GM23338 (cell line): ENCODE measurements around the gene CD58. TPM values are rescaled to one million over a fixed set of nuclear protein-coding genes. Genes with fewer than 3 reads are reported as not detected.

Source experiments
- ATAC-seq: fragments of 200-7000 bp; cut with Tn5 transposase; 3 replicates; pipeline ENCODE4 v1.9.1; 2020
- DNase-seq: peaks from one replicate; pipeline ENCODE4 v3.0.0-alpha.2; 2015; ENCODE audit warnings: low spot score
- H2AFZ ChIP-seq: fragments of 200-600 bp; sonication (generic); 2 replicates; pipeline ENCODE4 v1.8.0; 2016; ENCODE audit warnings: antibody characterized with exemption, mild to moderate bottlenecking, moderate library complexity
- H3F3A ChIP-seq: fragments of 200-600 bp; sonication (generic); replicated peaks from 2 replicates; pipeline ENCODE4 v1.8.0; 2017; ENCODE audit warnings: antibody characterized with exemption, mixed run types, low read depth
- H3K27ac ChIP-seq: fragments of 200-600 bp; sonication (generic); 2 replicates; pipeline ENCODE4 v1.6.1; 2016; ENCODE audit warnings: low read depth
- H3K27me3 ChIP-seq: fragments of 200-600 bp; sonication (generic); 2 replicates; pipeline ENCODE4 v1.8.0; 2016; ENCODE audit warnings: mild to moderate bottlenecking, mixed run types, moderate library complexity; ENCODE audit not compliant: insufficient read depth
- H3K36me3 ChIP-seq: fragments of 200-600 bp; sonication (generic); 2 replicates; pipeline ENCODE4 v1.8.0; 2016; ENCODE audit warnings: mild to moderate bottlenecking; ENCODE audit not compliant: insufficient read depth
- H3K4me1 ChIP-seq: fragments of 200-600 bp; sonication (generic); 2 replicates; pipeline ENCODE4 v1.8.0; 2016; ENCODE audit warnings: mild to moderate bottlenecking, moderate library complexity; ENCODE audit not compliant: insufficient read depth
- H3K4me2 ChIP-seq: fragments of 200-600 bp; sonication (generic); 2 replicates; pipeline ENCODE4 v1.7.1; 2017; ENCODE audit warnings: mixed run types
- H3K4me3 ChIP-seq: fragments of 200-600 bp; sonication (generic); 2 replicates; pipeline ENCODE4 v1.6.1; 2016; ENCODE audit warnings: mixed run types
- H3K79me2 ChIP-seq: fragments of 200-600 bp; sonication (generic); replicated peaks from 2 replicates; pipeline ENCODE4 v1.8.0; 2017; ENCODE audit warnings: mild to moderate bottlenecking; ENCODE audit not compliant: insufficient read depth
- H3K9me2 ChIP-seq: fragments of 200-600 bp; sonication (generic); 2 replicates; pipeline ENCODE4 v1.8.0; 2017; ENCODE audit not compliant: insufficient read depth
- H4K20me1 ChIP-seq: fragments of 200-600 bp; sonication (generic); replicated peaks from 2 replicates; pipeline ENCODE4 v1.8.0; 2017; ENCODE audit warnings: mild to moderate bottlenecking; ENCODE audit not compliant: insufficient read depth
- H3K27ac Mint-ChIP-seq: 2 replicates; pipeline ENCODE4 v1.8.0; 2020; ENCODE audit warnings: inconsistent platforms, mild to moderate bottlenecking, moderate library complexity, mixed read lengths
- H3K27me3 Mint-ChIP-seq: 3 replicates; pipeline ENCODE4 v1.8.0; 2022; ENCODE audit warnings: low read depth, mild to moderate bottlenecking, moderate library complexity, mixed read lengths, inconsistent platforms; ENCODE audit not compliant: insufficient read depth, poor library complexity
- H3K36me3 Mint-ChIP-seq: 3 replicates; pipeline ENCODE4 v1.8.0; 2021; ENCODE audit warnings: low read depth, mild to moderate bottlenecking, inconsistent platforms, moderate library complexity, mixed read lengths
- H3K4me1 Mint-ChIP-seq: 3 replicates; pipeline ENCODE4 v1.8.0; 2020; ENCODE audit warnings: mild to moderate bottlenecking, inconsistent platforms, mixed read lengths
- H3K4me3 Mint-ChIP-seq: 3 replicates; pipeline ENCODE4 v1.8.0; 2021; ENCODE audit warnings: moderate library complexity, mild to moderate bottlenecking, inconsistent platforms, mixed read lengths
- H3K9me3 Mint-ChIP-seq: 3 replicates; pipeline ENCODE4 v1.8.0; 2020; ENCODE audit warnings: moderate library complexity, mild to moderate bottlenecking, inconsistent platforms, mixed read lengths
- CREB1 ChIP-seq: fragments of 250-450 bp; sonication (Bioruptor Pico); IDR thresholded peaks from 2 replicates; pipeline ENCODE4 v1.5.0; 2020; ENCODE audit warnings: low read depth, mild to moderate bottlenecking, moderate library complexity
- EZH2 ChIP-seq: fragments of 200-600 bp; sonication (generic); IDR thresholded peaks from one replicate; pipeline ENCODE4 v1.8.0; 2017; ENCODE audit warnings: antibody characterized with exemption, mild to moderate bottlenecking, low read depth; ENCODE audit not compliant: unreplicated experiment
- EZH2phosphoT487 ChIP-seq: fragments of 200-600 bp; sonication (generic); IDR thresholded peaks from one replicate; pipeline ENCODE4 v1.8.1; 2018; ENCODE audit warnings: antibody characterized with exemption; ENCODE audit not compliant: unreplicated experiment
- JUNB ChIP-seq: IDR thresholded peaks from one replicate; pipeline ENCODE4 v1.6.1; 2016; ENCODE audit warnings: antibody characterized with exemption; ENCODE audit not compliant: unreplicated experiment
- NANOG ChIP-seq: IDR thresholded peaks from 2 replicates; pipeline ENCODE4 v1.6.1; 2016; ENCODE audit warnings: antibody characterized with exemption, borderline replicate concordance
- POLR2AphosphoS5 ChIP-seq: IDR thresholded peaks from 2 replicates; pipeline ENCODE4 v1.6.1; 2016; ENCODE audit warnings: antibody characterized with exemption, low read depth
- STAT1 ChIP-seq: IDR thresholded peaks from one replicate; pipeline ENCODE4 v1.6.1; 2016; ENCODE audit warnings: antibody characterized with exemption; ENCODE audit not compliant: unreplicated experiment
- ZNF114 ChIP-seq: fragments of 250-450 bp; sonication (Bioruptor Pico); IDR thresholded peaks from 2 replicates; pipeline ENCODE4 v1.5.0; 2020; ENCODE audit warnings: mild to moderate bottlenecking, moderate library complexity
- ZNF331 ChIP-seq: fragments of 250-450 bp; sonication (Bioruptor Pico); IDR thresholded peaks from 2 replicates; pipeline ENCODE4 v1.5.0; 2020; ENCODE audit warnings: low read depth, mild to moderate bottlenecking, moderate library complexity
- ZNF462 ChIP-seq: fragments of 250-450 bp; sonication (Bioruptor Pico); IDR thresholded peaks from 2 replicates; pipeline ENCODE4 v1.5.0; 2020; ENCODE audit warnings: mild to moderate bottlenecking, moderate library complexity
- polyA plus RNA-seq: library from polyadenylated mRNA; unstranded; fragments of >200 nt; fragmentation: Nextera tagmentation; extraction: Ambion mirVana; gene quantifications from 2 replicates; pipeline ENCODE4 v1.2.1, GENCODE V29; 2016
- total RNA-seq: library from RNA; depleted of rRNA; stranded (reverse); fragments of >200 nt; shearing (Covaris generic); gene quantifications from 2 replicates; pipeline ENCODE4 v1.2.3, GENCODE V29; 2014
- TF ChIP-seq, protein P1 (sequence below), 2 experiments: fragments of 200-600 bp in 1 of 2; sonication (generic) in 1 of 2; conservative IDR thresholded peaks; 2 replicates each; pipeline versions ENCODE4 v1.5.1 to v1.6.1; 2016 to 2017; ENCODE audit warnings: antibody characterized with exemption in 2 of 2, low read depth in 2 of 2, mild to moderate bottlenecking in 2 of 2, moderate library complexity in 1 of 2
- TF ChIP-seq, protein P2 (sequence below): IDR thresholded peaks from 2 replicates; pipeline ENCODE4 v1.6.1; 2016; ENCODE audit warnings: antibody characterized with exemption
- TF ChIP-seq, protein P3 (sequence below): IDR thresholded peaks from one replicate; pipeline ENCODE4 v1.6.1; 2018; ENCODE audit warnings: antibody characterized with exemption; ENCODE audit not compliant: unreplicated experiment

Gene CD58
- total and polyA plus RNA-seq, 2 experiments from 2014 or later = 9.2 to 12.5 TPM

DNA sequence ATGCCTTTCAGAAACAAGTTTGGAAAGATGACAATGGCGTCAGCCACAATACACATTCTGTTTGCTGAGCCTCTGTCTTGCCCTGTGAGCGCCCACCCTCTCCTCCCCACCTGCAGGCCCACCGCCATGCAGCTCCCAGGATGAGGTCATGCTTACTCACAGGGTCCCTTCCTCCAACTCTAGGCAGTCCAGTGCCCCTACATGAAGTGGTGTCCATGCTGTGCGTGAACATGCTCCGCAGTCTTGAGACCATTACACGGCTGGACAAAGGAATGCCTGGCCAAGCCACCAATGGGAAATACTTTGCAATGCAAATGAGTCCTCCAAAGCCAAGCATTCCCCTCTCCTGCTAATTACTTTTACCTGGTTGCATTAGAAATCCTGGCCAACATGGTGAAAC, 92.2 kb downstream of the CD58 start:
- no peaks in the 10 kb centered on the region for H3K79me2 ChIP-seq
- H3K4me1 Mint-ChIP-seq = peaks cover 15% of the 10 kb centered on the region
- no peaks in the 10 kb centered on the region for H3K36me3 Mint-ChIP-seq
- peaks cover 9% of the 10 kb centered on the region for H3K9me2 ChIP-seq
- H3K4me3 Mint-ChIP-seq = no peak overlapping the region
- no peaks in the 10 kb centered on the region for H4K20me1 ChIP-seq
- H3K36me3 ChIP-seq = no peaks in the 10 kb centered on the region
- peak overlapping the region; percentile 9 for H2AFZ ChIP-seq
- no peaks in the 10 kb centered on the region for H3K9me3 Mint-ChIP-seq
- peaks cover 16% of the 10 kb centered on the region for H3K4me1 ChIP-seq
- DNase-seq = peak; percentile 39
- H3K4me3 ChIP-seq = no peak overlapping the region
- H3K27me3 ChIP-seq = no peaks in the 10 kb centered on the region
- H3F3A ChIP-seq = no peaks in the 10 kb centered on the region
- no peak overlapping the region; the same call in 1 of the 2 replicates for H3K27ac Mint-ChIP-seq
- no peak overlapping the region for H3K27ac ChIP-seq
- H3K27me3 Mint-ChIP-seq = peaks cover 6% of the 10 kb centered on the region
- peak; percentile 38; the same call in 2 of the 3 replicates for ATAC-seq
- H3K4me2 ChIP-seq = 0 out of 2 replicates have a peak overlapping the region, but pooled peaks have one; percentile 20
- TF ChIP-seq EZH2phosphoT487 (no peak), ZNF331 (CRISPR knock-in tag) (no peak), ZNF462 (no peak), CREB1 (CRISPR knock-in tag) (no peak), ZNF114 (CRISPR knock-in tag) (no peak), EZH2 (no peak), POLR2AphosphoS5 (no peak), STAT1 (no peak), JUNB (no peak), NANOG (no peak)
- TF ChIP-seq, protein P1, sequence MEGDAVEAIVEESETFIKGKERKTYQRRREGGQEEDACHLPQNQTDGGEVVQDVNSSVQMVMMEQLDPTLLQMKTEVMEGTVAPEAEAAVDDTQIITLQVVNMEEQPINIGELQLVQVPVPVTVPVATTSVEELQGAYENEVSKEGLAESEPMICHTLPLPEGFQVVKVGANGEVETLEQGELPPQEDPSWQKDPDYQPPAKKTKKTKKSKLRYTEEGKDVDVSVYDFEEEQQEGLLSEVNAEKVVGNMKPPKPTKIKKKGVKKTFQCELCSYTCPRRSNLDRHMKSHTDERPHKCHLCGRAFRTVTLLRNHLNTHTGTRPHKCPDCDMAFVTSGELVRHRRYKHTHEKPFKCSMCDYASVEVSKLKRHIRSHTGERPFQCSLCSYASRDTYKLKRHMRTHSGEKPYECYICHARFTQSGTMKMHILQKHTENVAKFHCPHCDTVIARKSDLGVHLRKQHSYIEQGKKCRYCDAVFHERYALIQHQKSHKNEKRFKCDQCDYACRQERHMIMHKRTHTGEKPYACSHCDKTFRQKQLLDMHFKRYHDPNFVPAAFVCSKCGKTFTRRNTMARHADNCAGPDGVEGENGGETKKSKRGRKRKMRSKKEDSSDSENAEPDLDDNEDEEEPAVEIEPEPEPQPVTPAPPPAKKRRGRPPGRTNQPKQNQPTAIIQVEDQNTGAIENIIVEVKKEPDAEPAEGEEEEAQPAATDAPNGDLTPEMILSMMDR (conservative IDR thresholded peaks at IDR 0.05; ENCODE audit: low read depth in 2 of 2) = no peak
- TF ChIP-seq, protein P2, sequence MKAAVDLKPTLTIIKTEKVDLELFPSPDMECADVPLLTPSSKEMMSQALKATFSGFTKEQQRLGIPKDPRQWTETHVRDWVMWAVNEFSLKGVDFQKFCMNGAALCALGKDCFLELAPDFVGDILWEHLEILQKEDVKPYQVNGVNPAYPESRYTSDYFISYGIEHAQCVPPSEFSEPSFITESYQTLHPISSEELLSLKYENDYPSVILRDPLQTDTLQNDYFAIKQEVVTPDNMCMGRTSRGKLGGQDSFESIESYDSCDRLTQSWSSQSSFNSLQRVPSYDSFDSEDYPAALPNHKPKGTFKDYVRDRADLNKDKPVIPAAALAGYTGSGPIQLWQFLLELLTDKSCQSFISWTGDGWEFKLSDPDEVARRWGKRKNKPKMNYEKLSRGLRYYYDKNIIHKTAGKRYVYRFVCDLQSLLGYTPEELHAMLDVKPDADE = no peak
- TF ChIP-seq, protein P3, sequence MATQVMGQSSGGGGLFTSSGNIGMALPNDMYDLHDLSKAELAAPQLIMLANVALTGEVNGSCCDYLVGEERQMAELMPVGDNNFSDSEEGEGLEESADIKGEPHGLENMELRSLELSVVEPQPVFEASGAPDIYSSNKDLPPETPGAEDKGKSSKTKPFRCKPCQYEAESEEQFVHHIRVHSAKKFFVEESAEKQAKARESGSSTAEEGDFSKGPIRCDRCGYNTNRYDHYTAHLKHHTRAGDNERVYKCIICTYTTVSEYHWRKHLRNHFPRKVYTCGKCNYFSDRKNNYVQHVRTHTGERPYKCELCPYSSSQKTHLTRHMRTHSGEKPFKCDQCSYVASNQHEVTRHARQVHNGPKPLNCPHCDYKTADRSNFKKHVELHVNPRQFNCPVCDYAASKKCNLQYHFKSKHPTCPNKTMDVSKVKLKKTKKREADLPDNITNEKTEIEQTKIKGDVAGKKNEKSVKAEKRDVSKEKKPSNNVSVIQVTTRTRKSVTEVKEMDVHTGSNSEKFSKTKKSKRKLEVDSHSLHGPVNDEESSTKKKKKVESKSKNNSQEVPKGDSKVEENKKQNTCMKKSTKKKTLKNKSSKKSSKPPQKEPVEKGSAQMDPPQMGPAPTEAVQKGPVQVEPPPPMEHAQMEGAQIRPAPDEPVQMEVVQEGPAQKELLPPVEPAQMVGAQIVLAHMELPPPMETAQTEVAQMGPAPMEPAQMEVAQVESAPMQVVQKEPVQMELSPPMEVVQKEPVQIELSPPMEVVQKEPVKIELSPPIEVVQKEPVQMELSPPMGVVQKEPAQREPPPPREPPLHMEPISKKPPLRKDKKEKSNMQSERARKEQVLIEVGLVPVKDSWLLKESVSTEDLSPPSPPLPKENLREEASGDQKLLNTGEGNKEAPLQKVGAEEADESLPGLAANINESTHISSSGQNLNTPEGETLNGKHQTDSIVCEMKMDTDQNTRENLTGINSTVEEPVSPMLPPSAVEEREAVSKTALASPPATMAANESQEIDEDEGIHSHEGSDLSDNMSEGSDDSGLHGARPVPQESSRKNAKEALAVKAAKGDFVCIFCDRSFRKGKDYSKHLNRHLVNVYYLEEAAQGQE = no peak
